Astrocyte of the spinal cord (primary cell): Measurements from ENCODE around the gene SPACA1.

Source experiments
- DNase-seq: peaks from one replicate; pipeline ENCODE4 v3.0.0; 2011; ENCODE audit warnings: low read depth, low spot score
- H3K4me3 ChIP-seq: 2 replicates; pipeline ENCODE4 v1.5.1; 2011; ENCODE audit warnings: low read depth, mild to moderate bottlenecking, low read length, moderate library complexity
- in situ Hi-C: cut with HindIII; loops from 2 replicates; pipeline ENCODE4 v1.10.0; 2017; ENCODE audit warnings: low sequenced_read_pairs
- TF ChIP-seq, protein P1 (sequence below): IDR thresholded peaks from 2 replicates; pipeline ENCODE4 v1.5.1; 2012; ENCODE audit warnings: low read depth, mild to moderate bottlenecking, low read length, inconsistent platforms

SPACA1 gene

GRCh38 chr6:88013015-88013414 lies 34.6 kb upstream of the SPACA1 start:
- no peak overlapping the region for H3K4me3 ChIP-seq
- no peak for DNase-seq
- in situ Hi-C loops = no loop called here
- TF ChIP-seq, protein P1, sequence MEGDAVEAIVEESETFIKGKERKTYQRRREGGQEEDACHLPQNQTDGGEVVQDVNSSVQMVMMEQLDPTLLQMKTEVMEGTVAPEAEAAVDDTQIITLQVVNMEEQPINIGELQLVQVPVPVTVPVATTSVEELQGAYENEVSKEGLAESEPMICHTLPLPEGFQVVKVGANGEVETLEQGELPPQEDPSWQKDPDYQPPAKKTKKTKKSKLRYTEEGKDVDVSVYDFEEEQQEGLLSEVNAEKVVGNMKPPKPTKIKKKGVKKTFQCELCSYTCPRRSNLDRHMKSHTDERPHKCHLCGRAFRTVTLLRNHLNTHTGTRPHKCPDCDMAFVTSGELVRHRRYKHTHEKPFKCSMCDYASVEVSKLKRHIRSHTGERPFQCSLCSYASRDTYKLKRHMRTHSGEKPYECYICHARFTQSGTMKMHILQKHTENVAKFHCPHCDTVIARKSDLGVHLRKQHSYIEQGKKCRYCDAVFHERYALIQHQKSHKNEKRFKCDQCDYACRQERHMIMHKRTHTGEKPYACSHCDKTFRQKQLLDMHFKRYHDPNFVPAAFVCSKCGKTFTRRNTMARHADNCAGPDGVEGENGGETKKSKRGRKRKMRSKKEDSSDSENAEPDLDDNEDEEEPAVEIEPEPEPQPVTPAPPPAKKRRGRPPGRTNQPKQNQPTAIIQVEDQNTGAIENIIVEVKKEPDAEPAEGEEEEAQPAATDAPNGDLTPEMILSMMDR = no peak

DNA sequence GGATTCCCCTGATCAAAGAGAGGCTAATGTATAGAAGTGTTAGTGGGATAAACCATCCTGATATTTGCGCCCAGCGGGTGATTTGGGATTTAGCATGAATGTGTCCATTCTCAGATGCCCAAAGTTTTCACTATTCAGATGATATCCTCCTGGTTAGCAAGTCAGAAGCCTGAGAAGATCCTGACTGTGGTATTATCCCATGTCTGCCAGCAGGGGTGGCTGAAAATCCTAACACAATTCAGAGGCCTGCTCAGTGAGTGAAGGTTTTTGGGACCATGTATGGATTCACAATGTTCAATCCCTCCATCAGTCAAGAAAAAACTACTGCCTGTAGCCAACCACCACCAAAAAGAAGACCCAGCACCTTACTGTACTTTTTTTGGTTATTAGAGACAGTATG lies 34.1 kb upstream of the SPACA1 start:
- no peak for DNase-seq
- in situ Hi-C loops = no loop called here
- no peak overlapping the region for H3K4me3 ChIP-seq
- TF ChIP-seq, protein P1 = no peak

GRCh38 chr6:88020439-88020838 lies 27.2 kb upstream of the SPACA1 start:
- in situ Hi-C loops = no loop called here
- no peak for DNase-seq
- H3K4me3 ChIP-seq = no peak overlapping the region
- TF ChIP-seq, protein P1 = no peak

- TF ChIP-seq, protein P1 = no peak
- in situ Hi-C loops = no loop called here
- no peak overlapping the region for H3K4me3 ChIP-seq
- DNase-seq = no peak
Measured at GRCh38 chr6:88024696-88025095, 22.9 kb upstream of the SPACA1 start.

- TF ChIP-seq, protein P1 = no peak
- no peak overlapping the region for H3K4me3 ChIP-seq
- in situ Hi-C loops = no loop called here
- DNase-seq = peak; percentile 1
Measured at GRCh38 chr6:88031550-88031949, 16.1 kb upstream of the SPACA1 start.

DNA sequence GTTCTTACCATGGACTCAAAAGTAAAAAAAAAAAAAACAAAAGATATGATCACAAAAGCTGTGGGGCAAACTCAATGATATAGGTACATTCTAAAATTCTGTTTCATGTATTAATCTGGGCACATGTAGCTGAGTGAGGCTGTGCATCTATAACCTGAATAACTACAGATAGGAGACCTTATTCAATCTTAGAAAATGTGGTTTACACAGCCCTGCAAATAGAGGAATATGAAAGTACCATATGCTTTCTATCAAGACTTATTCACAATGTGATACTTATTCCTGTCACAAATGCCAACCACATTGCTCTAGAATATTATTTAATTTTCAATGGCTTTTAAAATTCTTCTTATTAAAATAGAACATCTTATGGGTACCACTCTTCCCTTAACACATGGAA lies 3.1 kb upstream of the SPACA1 start:
- TF ChIP-seq, protein P1 = no peak
- H3K4me3 ChIP-seq = no peak overlapping the region
- in situ Hi-C loops = no loop called here
- no peak for DNase-seq
